Activated CD4-positive, alpha-beta T cell treated with anti-CD3 and anti-CD28 coated beads, Interleukin-2, amount 50 U/mL, for 48 hours (primary cell): Measurements from ENCODE around the gene NKX2-2.
A peak's percentile ranks its signal among the peaks of the same experiment; 100 is the strongest.

Source experiments
- DNase-seq, 2 experiments: peaks; one replicate each; pipeline ENCODE4 v3.0.0-alpha.2; 2020

The NKX2-2 gene

DNA sequence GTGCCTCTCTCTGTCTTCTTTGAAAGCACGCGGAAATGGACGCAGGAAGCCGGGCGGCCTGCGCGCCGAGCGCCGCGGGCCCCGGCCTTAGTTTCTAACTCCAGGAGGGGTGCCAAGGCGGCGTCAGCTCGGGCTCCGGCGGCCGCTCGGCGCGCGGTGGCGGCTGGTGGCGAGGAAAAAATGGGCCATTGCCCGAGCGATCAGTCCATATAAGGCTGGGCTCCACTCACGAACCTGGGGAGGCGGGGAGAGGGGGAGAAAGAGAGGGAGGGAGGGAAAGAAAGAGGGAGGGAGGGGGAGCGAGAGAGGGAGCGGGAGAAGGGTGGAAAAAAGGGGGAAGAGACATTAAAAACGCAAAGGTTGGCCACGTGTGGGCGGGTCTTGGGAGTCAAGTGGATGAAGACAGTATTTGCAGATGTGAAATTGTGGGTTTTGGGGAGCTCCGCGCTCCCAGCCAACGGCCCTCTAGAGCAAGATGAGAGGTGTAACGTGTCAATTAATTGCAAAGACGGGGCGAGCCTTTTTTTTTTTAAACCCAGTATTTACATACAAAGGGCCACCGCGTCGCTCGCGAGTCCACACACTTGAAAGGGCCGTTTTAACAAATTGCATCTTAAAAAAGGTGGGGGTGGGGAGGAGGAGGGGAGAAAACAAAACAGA, at the start of gene NKX2-2:
TSS of gene NKX2-2 (minus strand) at position 184 of the 660 bp plus-strand sequence. CDS start 395 bp downstream, outside the sequence.
- DNase-seq, result peak in 1 of 2 experiments; percentile 13

DNA sequence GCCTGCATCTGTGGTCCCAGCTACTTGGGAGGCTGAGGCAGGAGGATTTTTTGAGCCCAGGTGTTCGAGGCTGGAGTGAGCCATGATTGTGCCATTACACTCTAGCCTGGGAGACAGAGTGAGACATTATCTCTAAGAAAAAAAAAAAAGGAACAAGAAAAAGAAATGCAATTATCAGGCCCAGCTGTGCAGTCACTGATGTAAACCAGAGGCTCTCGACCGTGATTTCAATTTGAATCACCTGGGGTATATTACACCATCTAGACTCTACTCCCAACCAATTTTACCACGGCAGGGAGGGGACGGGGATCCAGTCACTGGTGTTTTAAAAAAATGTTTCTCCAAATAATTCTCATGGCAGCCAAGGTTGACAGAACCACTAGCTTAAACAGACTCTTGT, 48.8 kb upstream of the NKX2-2 start:
- no peak for DNase-seq

DNA sequence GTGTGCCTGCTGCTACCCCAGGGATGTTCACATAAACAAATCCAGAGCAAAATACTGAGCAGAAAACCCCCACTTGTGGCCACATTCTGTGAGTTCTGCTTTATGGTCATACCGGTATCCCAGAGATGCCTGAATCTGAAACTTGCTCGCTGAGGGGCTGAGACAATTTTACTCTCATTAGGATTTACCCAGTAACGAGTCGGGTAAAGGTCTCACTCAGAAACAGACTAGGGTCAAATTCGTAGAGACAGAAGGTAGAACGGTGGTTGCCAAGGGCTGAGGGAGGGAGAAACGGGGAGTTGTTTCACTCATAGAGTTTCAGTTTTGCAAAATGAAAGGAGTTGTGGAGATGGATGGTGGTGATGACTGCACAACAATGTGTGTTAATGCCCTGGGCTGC, 45.4 kb upstream of the NKX2-2 start:
- peak; percentile 15 to 42 for DNase-seq

DNA sequence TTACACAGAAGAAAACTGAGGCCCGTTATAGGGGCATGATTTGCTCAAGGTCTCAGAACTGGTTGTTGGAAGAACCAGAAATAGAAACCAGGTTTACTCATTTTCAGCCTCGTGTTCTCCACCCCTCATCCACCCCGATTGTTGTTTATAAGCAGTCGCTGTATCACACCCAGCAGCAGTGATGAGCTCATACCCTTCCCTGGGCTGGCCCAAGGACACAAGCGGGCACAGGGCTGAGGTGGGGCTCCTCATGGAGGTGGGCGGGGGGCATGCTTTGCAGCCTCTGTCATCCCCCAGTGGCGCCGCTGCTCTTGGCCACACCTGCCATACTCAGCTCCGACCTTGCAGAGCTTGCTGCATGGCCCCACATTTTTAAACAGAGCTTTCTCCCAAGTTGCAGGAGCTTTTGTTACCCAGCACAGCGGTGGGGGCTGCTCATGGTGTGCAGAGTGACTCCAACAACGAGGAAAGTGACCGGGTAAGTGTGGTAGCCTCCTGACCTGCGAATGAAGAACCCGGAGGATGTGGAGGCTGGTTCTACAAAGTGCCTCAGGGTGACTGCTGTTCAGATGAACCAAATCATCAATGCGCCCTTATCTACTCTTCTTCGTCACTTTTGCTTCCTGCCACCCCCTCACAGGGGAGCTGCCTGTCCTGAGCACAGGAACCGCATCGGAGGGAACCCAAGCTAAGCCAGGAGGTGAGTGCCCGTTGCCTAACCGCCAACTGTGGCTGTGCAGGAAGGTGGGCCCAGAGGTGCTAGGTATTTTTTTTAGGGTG, 43.6 kb upstream of the NKX2-2 start:
- DNase-seq, result peak; percentile 37 to 46

DNA sequence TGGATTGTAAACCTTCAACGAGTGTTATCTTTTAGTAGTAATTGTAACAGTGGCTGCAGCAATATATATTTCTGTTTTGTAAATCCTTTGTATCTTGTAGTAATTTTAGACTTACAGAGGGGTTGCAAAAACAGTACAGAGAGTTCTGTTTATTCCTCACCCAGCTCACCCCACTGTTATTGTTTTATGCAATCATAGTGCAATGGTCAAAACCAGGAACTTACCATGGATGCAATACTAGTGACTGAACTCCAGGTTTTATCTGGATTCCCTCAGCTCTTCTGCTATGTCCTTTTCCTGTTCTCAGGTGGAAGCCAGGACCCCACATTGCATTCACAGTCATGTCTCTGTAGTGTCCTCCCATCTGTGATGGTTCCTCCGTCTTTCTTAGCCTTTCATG, 42.5 kb upstream of the NKX2-2 start:
- no peak for DNase-seq

DNA sequence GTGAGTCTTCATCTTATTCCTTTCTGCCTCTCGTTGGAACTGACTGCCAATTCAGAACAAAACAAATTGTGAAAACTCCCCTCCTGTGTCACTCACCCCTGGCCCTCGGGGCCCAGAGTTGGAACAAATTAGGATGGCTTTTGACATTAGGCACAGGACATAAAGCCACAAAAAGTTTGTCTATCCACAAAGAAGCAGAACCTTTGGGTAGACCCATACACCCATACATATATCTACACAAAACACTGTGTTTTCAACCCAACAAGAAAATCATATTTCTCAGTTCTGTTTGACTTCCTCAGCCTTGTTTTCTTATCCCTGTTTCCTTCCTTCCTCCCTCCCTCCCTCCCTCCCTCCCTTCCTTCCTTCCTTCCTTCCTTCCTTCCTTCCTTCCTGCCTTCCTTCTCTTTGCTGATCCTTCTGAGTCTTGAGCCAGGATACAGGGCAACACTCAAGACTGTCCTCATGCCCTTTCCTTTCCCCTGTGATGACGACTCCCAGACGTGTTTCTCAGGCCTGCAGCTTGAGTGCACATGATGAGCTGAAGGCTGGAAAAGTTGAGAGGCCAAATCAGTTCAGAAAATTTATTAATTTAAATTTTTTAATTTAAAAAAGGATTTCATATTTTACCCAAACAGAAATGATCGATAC, 41.7 kb upstream of the NKX2-2 start:
- DNase-seq, result no peak

DNA sequence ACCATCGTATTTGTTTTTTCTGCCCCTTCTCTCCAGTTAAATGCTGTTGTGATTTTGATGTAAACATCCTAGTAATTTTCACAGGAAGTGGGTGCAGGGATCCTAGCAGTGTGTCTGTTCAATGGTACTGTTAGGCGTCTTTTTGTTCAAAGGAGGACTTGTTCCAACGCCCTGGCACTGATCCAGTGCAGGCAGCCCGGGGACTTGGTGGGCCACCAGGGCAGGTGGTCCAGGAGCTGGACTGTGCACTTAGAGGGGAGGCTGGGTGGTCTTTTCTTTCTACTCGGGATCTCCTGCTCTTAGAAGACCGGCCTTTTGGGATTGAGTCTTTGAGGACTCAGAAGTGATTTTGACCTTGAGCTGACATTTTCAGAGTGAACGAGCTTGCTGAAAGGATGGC, 41.1 kb upstream of the NKX2-2 start:
- no peak for DNase-seq

DNA sequence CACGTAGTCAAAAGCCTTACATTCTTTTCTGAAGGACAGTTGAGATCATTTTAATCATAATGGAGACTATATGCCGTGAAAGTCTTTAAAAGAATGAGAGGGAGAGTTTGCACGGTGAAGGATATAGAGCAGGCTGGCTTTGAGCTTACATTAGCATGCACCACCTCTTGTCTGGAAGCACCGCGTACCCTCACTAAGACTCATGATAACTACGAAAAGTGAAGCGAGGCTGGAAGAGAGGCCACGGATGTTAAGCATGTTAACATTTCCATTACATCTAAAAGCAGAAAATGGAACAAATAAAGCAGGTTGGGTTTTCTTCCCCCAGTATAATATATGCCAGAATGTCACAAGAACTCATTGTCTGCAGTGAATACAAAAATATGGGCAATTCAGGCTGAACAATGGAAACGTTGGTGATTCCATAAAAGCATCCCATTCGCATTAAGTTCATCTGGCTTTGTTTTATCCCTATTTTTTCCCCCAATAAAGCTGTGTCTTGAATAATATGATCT, 40.6 kb upstream of the NKX2-2 start:
- DNase-seq, result no peak

DNA sequence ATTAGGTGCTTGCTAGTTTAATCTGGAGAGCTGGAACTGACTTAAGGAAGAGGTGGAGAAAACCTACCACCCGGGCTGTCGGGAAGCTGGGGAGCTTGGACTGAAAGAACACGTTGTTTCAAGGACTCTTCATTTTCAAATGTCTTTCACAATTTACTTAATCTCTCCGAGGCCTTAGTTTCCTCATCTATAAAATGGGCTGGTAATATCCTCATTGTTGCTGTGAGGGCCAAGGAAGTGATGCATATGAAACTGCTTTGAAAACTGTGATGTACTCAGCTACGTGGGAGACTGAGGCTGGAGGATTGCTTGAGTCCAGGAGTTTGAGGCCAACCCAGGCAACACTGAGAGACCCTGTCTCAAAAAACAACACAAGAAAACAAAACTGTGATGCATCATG, 36.7 kb upstream of the NKX2-2 start:
- no peak for DNase-seq

DNA sequence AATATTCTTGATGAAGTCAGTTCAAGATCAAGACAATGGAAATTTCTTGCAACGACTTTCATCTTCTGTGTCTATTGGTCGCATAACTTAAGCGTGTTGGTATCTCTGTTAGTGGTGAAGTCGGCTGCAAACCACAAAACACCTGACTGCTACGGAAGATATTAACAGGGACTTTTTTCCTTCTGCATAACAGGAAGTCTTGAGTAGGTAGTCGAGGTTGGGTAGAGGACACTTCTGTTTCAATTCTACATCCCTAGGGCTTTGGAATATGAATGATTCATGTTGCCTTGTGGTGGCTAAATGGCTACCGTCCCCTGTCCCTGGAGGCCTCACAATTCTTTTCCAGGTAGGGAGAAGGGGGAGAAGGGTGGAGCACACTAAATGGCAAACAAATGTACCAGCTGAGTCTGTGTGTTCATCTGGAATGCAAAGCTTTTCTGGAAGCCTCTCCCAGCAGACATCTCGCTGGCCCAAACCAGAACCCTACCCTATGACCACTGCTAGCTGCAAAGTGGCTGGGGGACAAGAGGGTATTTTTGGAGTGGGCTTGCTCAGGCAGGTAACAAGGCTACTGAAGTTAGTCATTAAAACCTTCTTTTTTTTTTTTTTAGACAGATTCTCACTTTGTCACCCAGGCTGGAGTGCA, 34.6 kb upstream of the NKX2-2 start:
- DNase-seq, result peak; percentile 26 to 44

DNA sequence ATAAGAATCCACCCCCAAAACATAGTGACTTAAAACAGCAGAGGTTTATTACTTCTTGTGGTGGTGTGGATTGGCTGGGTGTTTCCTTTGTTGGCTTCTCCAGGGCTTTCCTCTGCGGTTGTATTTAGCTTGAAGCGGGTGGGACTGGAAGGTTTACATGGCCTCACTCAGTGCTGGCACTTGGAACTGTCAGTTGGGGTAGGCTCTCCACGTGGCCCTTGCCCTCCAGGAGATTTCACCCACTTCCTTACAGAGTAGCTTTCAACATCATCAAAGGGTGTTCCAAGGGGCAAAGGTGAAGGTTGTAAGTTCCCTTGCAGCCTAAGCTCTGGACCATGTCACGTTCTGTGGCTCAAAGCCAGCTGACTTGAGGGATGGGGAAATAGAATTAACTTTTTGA, 32.5 kb upstream of the NKX2-2 start:
- no peak for DNase-seq

DNA sequence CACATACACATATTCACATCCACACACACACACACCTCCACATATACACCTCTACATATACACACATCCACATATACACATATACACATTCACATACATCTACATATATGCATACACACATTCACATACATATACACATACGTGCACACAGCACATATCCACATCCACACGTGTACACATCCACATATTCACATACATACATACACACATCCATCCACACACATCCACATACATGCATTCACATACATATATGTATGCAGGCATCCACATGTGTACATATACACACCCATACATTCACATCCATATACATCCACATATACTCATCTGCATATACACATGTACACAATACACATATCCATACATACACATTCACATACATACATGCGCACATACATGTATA, 25.6 kb upstream of the NKX2-2 start:
- no peak for DNase-seq

DNA sequence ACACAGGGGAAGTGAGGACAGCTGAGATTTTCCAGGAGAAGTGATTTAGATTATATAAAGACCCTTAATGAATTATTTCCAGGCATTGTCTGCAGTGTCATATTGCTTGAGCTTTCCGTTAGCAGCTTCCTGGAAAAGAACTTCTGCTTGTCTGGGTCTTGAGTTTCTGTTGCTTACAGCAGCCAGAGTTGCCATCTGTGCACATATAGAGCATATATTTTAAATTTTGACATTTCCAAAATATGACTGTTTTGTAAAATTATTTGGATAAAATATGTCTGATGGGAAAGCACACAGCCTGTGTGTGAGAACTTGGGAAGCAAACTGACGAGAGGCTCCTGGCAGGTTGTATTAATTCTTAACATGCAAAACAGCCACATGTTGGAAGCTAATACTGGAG, 21.0 kb upstream of the NKX2-2 start:
- DNase-seq, result no peak

DNA sequence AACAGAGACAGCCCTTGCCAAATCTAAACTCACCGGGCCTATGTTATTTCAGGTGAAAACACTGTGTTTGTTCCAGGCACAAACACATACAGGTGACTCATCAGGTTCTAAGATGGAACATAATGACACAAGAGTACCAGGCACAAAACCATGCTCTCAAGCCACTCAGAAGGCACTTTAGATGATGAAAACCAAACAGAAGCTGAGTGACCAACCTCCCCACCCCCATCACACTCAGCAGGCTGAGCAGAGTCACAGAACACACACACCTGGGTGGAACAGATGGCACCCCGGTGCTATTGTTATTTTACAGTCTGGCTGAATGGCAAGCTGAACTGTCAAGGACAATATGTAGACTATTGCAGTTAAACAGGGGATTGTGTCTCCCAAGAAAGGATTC, 20.6 kb upstream of the NKX2-2 start:
- DNase-seq, result no peak

DNA sequence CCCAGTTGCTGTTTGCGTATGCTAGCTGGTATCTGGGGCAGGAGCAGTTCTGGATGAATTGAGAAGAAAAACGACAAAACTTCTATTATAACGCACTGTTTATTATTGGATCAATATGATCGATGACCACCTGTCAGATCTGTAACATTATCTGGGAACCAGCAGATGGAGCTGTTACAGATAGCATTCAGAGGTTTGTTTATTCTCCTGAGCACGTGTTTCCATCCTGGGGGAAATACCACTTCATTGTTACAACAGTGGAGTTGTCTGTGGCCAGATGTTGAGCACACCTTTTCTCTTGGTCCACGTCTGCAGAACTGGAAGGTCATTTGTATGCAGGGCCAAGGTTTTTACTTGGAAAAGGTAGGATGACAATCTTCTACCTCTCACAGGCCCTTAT, 16.0 kb upstream of the NKX2-2 start:
- DNase-seq, result no peak

DNA sequence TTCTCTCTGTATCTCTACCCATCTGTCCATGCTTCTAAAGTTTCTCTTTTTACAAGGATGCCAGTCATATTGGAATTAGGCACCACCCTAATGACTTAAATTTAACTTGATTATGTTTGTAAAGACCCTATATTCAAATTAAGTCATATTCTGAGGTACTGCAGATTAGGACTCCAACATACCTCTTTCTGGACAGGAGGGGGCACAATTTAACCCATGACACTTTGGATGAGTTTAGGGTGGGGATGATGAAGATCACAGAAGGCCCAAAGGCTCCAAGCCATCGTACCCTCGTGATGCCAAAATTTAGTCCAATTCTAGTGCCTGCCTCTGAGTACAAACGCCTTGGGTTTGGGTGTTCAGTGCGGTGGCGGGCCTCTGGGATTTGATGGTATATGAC, 15.0 kb upstream of the NKX2-2 start:
- DNase-seq, result no peak

DNA sequence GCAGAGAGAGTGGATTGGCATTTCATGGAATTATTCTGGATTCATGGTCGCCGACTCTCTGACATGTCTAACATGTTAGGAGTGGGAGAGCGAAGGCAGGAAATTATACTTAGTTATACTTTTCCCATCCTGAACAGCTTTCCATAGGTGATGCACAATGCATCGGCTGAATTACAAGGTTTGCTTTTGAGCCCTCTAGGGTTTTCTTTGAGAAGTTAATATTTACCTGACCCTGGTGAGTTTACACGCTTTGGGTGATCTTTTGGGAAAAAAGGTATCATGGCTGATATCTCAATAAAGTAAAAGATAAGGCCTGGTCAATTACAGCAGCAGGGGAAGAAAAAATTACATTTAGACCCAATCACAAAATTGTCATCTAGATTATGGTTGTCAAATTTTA, 14.0 kb upstream of the NKX2-2 start:
- no peak for DNase-seq

DNA sequence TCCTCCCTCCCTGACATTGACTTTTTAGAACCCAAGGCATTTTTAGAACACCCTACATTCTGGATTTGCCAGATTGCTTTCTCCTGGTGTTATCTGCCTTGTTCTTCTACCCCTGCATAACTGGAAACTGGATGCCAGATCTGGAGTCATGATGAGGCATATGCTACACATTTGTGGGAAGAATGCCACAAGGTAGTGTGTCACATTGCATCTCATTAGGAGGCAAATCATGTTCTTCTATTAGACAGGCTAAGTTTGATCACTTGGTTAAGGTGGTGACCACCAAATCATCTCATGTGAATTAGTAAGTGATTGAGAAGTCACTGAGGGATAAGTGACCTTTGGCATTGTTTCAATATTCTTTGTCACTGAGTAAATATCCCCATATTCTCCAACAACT, 12.9 kb upstream of the NKX2-2 start:
- DNase-seq, result no peak

DNA sequence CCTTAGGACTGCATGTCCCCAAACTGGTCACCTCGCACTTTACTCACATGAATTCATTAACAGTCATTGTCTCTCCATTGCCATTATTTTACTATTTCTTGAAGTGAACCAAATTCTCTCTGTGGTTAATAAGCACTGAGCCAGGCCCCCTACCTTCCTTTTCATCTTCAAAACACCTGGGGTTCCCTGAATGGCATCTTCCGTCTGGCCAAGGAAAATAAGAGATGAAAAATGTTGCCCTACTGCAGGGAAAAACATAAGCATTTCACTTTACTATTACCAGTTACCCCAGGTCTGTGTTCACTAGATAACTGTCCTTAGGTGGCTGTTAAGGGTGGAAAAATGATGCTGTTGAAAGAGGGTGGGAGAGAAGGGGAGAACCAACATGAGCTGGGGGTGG, 10.0 kb upstream of the NKX2-2 start:
- no peak for DNase-seq

DNA sequence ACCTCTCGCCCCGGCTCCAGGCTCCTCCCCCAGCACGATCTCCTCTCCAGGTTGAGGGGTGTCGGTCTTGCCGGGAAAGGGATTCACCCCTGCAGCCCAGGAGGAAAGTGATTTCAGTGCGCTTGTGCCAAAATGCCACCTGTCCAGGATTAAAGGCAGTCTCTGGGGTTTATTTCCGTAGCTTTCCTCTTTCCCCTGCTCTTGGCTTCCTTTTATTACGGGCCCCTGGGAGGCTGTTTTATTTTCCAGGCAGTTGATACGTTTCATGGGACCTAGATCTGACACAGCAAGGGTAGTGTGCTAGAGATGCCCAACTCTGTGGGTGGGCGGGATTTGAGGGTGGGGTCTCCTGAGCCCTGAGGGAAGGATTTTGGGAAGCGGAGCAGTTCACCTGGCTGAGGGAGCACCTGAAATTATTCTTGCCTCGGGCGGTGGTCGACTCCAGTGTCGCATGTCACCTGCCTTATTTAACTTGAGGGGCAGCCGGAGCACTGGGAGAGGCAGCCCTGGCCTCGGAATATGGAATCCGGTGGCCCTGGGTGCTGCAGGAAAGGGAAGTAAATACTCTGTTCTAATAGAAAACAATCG, 9.5 kb upstream of the NKX2-2 start:
- no peak for DNase-seq

DNA sequence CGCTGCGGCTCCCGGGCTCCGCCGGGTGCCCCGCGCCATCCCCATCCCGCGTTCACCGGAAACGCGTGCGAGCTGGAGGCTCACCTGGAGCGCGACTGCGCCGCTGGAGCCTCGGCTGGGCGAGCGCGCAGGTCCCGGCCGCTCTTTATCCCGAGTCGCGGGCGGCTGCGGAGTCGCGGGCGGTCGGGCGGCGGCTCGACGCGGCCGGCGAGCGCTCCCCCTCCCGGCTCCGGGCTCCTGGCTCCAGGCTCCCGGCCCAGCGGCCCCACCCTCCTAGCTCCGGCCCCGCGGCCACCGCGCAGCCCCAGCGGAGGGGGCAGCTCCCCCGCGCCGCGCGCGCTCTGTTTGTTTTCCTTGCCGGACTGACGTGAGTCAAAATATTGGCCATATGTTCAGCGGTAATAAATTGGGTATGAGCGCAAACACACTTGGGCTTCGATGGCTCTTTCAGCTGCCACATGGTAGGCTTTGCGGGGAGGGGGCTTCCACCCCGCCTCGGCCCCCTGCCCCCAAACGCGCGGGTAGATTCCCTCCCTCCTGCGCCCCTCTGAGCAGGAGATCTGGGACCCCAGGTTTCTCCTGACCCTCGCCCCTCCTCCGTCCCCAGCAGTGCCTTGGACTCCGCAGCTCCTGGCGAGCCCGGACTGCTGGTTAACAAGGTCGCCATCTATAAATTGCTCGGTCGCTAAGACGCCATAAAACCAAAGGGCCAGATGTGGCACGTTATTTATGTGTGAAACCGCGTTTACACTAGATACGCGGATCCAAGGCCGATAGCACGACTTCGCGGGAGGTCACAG, 8.8 kb upstream of the NKX2-2 start:
- no peak for DNase-seq
